SU-DHL-6 (cell line): ENCODE results near the gene HIPK3.

Experiments
- H2AFZ ChIP-seq: fragments of 200-600 bp; sonication (generic); 2 replicates; pipeline ENCODE4 v1.6.1; 2014; ENCODE audit warnings: low read depth, mild to moderate bottlenecking, moderate library complexity, mixed read lengths, antibody characterized with exemption, low read length; ENCODE audit not compliant: severe bottlenecking
- H3F3A ChIP-seq: fragments of 200-600 bp; shearing (Covaris generic); 2 replicates; pipeline ENCODE4 v1.6.0; 2016; ENCODE audit warnings: antibody characterized with exemption, mild to moderate bottlenecking; ENCODE audit not compliant: insufficient read depth
- H3K27ac ChIP-seq: fragments of 200-600 bp; sonication (generic); 2 replicates; pipeline ENCODE4 v1.5.1; 2016; ENCODE audit warnings: low read depth, mild to moderate bottlenecking, low read length, moderate library complexity, mixed read lengths
- H3K27me3 ChIP-seq: fragments of 200-600 bp; sonication (generic), shearing (Covaris generic); 2 replicates; pipeline ENCODE4 v1.6.0; 2014; ENCODE audit warnings: mild to moderate bottlenecking, low read length
- H3K36me3 ChIP-seq: fragments of 200-600 bp; sonication (generic); 2 replicates; pipeline ENCODE4 v1.6.1; 2014; ENCODE audit warnings: mild to moderate bottlenecking, low read length, mixed read lengths
- H3K4me2 ChIP-seq: fragments of 300-600, 200-600 bp; shearing (Covaris generic), sonication (generic); 2 replicates; pipeline ENCODE4 v1.6.0; 2014; ENCODE audit warnings: low read length, low read depth, mild to moderate bottlenecking; ENCODE audit not compliant: poor library complexity, severe bottlenecking
- H3K4me3 ChIP-seq: fragments of 200-600 bp; sonication (generic); 2 replicates; pipeline ENCODE4 v1.5.1; 2014; ENCODE audit warnings: antibody characterized with exemption, low read length, mild to moderate bottlenecking, mixed read lengths; ENCODE audit not compliant: insufficient read depth, poor library complexity, severe bottlenecking
- H3K79me2 ChIP-seq: fragments of 200-600 bp; sonication (generic); 2 replicates; pipeline ENCODE4 v1.6.1; 2014; ENCODE audit warnings: mild to moderate bottlenecking, low read length, moderate library complexity; ENCODE audit not compliant: insufficient read depth
- H3K9ac ChIP-seq: fragments of 200-600 bp; sonication (generic); 2 replicates; pipeline ENCODE4 v1.7.0; 2014; ENCODE audit warnings: mild to moderate bottlenecking, low read length
- H3K9me2 ChIP-seq: fragments of 200-600 bp; sonication (generic); replicated peaks from 2 replicates; pipeline ENCODE4 v1.6.1; 2014; ENCODE audit warnings: low read length; ENCODE audit not compliant: insufficient read depth
- H3K9me3 ChIP-seq: fragments of 200-600 bp; sonication (generic); 2 replicates; pipeline ENCODE4 v1.6.1; 2014; ENCODE audit warnings: low read length, mixed read lengths; ENCODE audit not compliant: insufficient read depth
- H4K20me1 ChIP-seq: fragments of 200-600 bp; sonication (generic); 2 replicates; pipeline ENCODE4 v1.6.1; 2014; ENCODE audit warnings: low read depth, mild to moderate bottlenecking, antibody characterized with exemption, low read length, moderate library complexity, mixed read lengths
- CTCF ChIP-seq: fragments of 200-600 bp; sonication (generic); IDR thresholded peaks from one replicate; pipeline ENCODE4 v1.5.1; 2017; ENCODE audit warnings: antibody characterized with exemption, mild to moderate bottlenecking, low read length, moderate library complexity; ENCODE audit not compliant: insufficient read depth, poor library complexity, severe bottlenecking
- EZH2phosphoT487 ChIP-seq: fragments of 200-600 bp; sonication (generic), shearing (Covaris generic); conservative IDR thresholded peaks from 2 replicates; pipeline ENCODE4 v1.6.1; 2018; ENCODE audit warnings: mild to moderate bottlenecking, antibody characterized with exemption, low read length, moderate library complexity, mixed read lengths

HIPK3 gene

DNA sequence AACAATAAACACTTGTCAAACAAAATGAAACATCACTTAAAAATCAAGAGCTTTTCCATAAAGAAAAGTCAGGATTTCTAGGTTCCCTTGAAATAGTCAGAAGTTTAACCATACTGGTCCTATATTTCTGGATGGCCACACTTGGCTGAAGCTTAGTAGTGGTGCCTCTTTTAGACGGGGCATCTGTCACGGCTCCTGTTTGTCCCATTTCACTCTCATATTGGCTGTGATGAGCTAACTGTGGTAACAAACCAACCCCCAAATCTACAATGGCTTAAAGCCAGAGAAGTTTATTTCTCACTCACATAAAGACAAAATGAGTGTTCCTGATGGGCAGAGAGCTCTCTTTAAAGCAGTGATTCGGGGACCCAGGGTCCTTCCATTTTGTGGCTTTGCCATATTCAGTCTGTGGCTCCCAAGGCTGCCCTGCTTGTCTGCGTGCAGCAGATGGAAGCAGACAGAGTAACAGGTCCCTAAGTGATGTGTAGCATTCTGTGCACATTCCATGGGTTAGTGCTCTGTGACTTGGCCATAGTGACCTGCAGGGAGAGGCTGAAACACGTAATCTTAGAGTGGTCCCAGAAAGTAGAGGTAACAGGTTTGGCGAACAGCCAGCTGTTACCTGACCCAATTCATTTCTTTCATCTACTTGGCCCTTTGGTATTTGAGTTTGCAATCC is 137.4 kb downstream of the HIPK3 start:
- Histone ChIP-seq H3K9ac (no peak overlapping the region), H3K79me2 (no peaks in the 10 kb centered on the region), H2AFZ (no peak overlapping the region), H4K20me1 (no peaks in the 10 kb centered on the region), H3K4me3 (no peak overlapping the region), H3K4me2 (no peak overlapping the region), H3K27me3 (no peaks in the 10 kb centered on the region), H3K27ac (no peak overlapping the region), H3K9me3 (no peaks in the 10 kb centered on the region), H3F3A (no peaks in the 10 kb centered on the region), H3K9me2 (no peaks in the 10 kb centered on the region), H3K36me3 (no peaks in the 10 kb centered on the region)
- TF ChIP-seq CTCF (no peak), EZH2phosphoT487 (no peak)

DNA sequence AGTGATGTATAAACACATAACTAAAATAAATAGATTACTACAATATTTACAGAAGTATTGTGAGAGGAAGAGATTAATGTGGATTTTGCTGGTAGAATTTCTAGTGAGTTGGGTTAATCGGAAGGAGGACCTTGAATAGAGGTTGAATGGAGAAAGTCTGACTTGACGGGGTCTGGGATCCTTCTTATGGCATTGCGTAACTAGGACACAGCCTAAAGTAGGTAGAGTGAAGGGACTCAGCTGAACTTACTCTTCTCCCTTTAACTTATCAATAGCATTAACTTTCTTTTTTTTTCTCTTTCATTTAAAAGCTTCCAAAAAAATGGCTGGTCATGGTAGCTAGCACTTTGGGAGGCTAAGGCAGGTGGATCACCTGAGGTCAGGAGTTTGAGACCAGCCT is 139.2 kb downstream of the HIPK3 start:
- H3K9me2 ChIP-seq = no peaks in the 10 kb centered on the region
- H3K79me2 ChIP-seq = no peaks in the 10 kb centered on the region
- H3K9me3 ChIP-seq = no peaks in the 10 kb centered on the region
- no peak overlapping the region for H3K27ac ChIP-seq
- H3K27me3 ChIP-seq = no peaks in the 10 kb centered on the region
- no peak overlapping the region for H3K4me3 ChIP-seq
- no peaks in the 10 kb centered on the region for H4K20me1 ChIP-seq
- TF ChIP-seq EZH2phosphoT487 (no peak), CTCF (no peak)
- H3F3A ChIP-seq = no peaks in the 10 kb centered on the region
- no peaks in the 10 kb centered on the region for H3K36me3 ChIP-seq
- no peak overlapping the region for H3K9ac ChIP-seq
- no peak overlapping the region for H2AFZ ChIP-seq
- no peak overlapping the region for H3K4me2 ChIP-seq

DNA sequence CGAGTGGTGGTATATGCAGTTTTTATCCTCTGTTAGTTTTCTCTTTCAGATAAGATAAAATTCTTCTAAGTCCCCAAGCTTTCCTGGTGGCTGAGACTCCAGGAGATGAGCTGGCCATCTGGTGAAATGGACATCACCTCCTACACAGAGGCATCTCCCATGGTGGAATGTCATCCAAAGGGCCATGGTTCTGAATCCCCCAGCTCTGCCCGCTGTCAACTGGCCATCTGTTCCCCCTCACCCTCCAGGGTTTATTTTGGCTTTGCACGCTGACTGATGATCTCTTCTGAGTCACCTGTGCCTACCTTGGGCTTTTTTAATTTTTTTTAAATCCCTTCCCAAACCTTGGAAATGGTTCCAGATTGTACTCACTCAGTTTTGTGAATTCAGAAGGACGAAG is 142.2 kb downstream of the HIPK3 start:
- Histone ChIP-seq H3K9ac (no peak overlapping the region), H2AFZ (no peak overlapping the region), H3K27me3 (no peaks in the 10 kb centered on the region), H4K20me1 (no peaks in the 10 kb centered on the region), H3K4me2 (no peak overlapping the region), H3K36me3 (no peaks in the 10 kb centered on the region), H3F3A (no peaks in the 10 kb centered on the region), H3K4me3 (no peak overlapping the region), H3K9me2 (no peaks in the 10 kb centered on the region), H3K27ac (no peak overlapping the region), H3K9me3 (no peaks in the 10 kb centered on the region), H3K79me2 (no peaks in the 10 kb centered on the region)
- TF ChIP-seq EZH2phosphoT487 (no peak), CTCF (no peak)
